ENCODE data around the gene EPHB4.

GRCh38 chr7:100823534-100823933 is 3.8 kb downstream of the EPHB4 start:
- TF ChIP-seq CTCF (IDR thresholded peaks at IDR 0.05) = no peak
- no peak for TF ChIP-seq POLR2A (IDR thresholded peaks at IDR 0.05)
